Measurements from ENCODE around the gene AKIRIN2.
A peak's percentile ranks its signal among the peaks of the same experiment; 100 is the strongest.

The AKIRIN2 gene

DNA sequence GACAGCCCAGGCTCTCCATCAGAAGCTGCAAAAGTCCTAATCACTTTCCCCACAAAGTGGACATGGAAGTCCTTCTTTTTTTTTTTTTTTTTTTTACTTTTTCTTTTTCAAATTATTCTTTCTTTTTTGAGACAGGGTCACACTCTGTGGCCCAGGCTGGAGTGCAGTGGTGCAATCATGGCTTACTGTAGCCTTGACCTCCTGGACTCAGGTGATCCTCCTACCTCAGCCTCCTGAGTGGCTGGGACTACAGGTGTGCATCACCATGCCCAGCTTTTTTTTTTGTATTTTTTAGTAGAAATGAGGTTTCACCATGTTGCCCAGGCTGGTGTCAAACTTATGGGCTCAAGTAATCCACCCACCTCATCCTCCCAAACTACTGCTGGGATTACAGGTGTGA, 29.0 kb upstream of the AKIRIN2 start:
- H3K27me3 ChIP-seq: no peaks in the 10 kb centered on the region
- H3K4me3 ChIP-seq (ENCODE audit: low read depth in 1 of 2, low read length in 1 of 2): peak overlapping the region; percentile 53 to 57
- peaks cover 60 to 67% of the 10 kb centered on the region in 2 experiments for H3K4me1 ChIP-seq (ENCODE audit: control insufficient read depth in 1 of 2, insufficient read depth in 1 of 2, low read depth in 1 of 2, low read length in 1 of 2)
- no peaks in the 10 kb centered on the region for H3K36me3 ChIP-seq
- H3K9me3 ChIP-seq: no peaks in the 10 kb centered on the region
- H3K27ac ChIP-seq: peak overlapping the region; percentile 95
- TF ChIP-seq, protein P1, sequence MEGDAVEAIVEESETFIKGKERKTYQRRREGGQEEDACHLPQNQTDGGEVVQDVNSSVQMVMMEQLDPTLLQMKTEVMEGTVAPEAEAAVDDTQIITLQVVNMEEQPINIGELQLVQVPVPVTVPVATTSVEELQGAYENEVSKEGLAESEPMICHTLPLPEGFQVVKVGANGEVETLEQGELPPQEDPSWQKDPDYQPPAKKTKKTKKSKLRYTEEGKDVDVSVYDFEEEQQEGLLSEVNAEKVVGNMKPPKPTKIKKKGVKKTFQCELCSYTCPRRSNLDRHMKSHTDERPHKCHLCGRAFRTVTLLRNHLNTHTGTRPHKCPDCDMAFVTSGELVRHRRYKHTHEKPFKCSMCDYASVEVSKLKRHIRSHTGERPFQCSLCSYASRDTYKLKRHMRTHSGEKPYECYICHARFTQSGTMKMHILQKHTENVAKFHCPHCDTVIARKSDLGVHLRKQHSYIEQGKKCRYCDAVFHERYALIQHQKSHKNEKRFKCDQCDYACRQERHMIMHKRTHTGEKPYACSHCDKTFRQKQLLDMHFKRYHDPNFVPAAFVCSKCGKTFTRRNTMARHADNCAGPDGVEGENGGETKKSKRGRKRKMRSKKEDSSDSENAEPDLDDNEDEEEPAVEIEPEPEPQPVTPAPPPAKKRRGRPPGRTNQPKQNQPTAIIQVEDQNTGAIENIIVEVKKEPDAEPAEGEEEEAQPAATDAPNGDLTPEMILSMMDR (IDR thresholded peaks at IDR 0.05): no peak

DNA sequence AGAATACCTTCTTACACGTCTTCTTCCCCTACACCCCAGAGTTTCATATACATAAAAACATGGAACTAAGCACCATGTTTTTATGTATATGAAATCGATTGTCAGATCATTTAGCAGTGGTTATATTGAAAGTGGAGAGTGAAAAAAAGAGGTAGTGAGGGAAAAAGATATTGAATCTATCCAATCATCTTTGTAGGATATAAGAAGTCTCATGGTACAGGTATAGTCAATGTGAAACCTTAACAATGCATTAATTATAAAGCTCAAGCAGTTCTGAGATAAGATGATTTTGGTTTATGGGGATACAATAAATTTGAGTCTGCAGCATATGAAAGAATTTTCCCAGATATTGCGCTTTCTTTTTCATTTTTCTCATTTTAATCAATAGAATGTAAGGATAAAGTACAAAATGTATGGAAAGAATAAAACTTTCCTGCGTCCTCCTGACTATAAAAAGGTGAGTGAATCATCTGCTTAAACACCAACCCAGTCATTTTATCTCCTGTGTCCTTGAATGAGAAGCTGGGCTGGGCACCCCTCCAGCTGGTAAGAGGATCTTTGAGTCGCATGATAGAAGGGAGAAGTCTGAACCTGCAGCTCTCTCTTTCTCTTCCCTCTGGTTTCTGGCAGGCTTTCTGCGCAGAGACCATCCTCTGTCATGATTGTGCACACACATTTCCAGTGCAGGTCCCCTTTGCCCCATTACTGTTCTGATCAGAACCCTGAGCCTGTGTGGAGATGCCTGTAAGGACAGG, 28.1 kb upstream of the AKIRIN2 start:
- TF ChIP-seq, protein P1 (IDR thresholded peaks at IDR 0.05): no peak
- no peaks in the 10 kb centered on the region for H3K9me3 ChIP-seq
- peaks cover 66 to 76% of the 10 kb centered on the region in 2 experiments for H3K4me1 ChIP-seq (ENCODE audit: control insufficient read depth in 1 of 2, insufficient read depth in 1 of 2, low read depth in 1 of 2, low read length in 1 of 2)

DNA sequence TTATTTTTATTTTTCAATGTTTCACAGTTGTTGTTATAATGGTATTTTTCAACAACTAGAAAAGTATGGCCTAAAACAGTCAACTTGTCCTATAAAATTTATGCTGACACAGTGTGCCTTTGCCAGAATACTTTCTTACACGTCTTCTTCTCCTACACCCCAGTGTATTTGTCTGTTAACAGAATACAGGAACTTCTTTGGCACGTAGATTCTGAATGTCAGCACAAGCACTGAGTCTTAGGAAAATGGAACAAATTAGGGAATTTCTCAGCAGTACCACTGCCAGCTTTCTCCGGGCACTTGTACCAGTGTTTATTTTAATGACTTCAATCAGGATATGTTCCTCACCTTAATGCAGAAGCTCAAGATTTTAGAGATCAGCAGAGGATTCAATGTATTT, 26.7 kb upstream of the AKIRIN2 start:
- Histone ChIP-seq H3K27ac (peak overlapping the region; percentile 95), H3K27me3 (no peaks in the 10 kb centered on the region), H3K9me3 (no peaks in the 10 kb centered on the region), H3K4me3 (ENCODE audit: low read depth in 1 of 2, low read length in 1 of 2) (no peak overlapping the region), H3K4me1 (ENCODE audit: control insufficient read depth in 1 of 2, insufficient read depth in 1 of 2, low read depth in 1 of 2, low read length in 1 of 2) (peaks cover 65 to 78% of the 10 kb centered on the region in 2 experiments), H3K36me3 (no peaks in the 10 kb centered on the region)
- TF ChIP-seq, protein P1 (IDR thresholded peaks at IDR 0.05): no peak

More for the DNA sequence above, 28.1 kb upstream of the AKIRIN2 start:
- Histone ChIP-seq H3K4me3 (ENCODE audit: low read depth in 1 of 2, low read length in 1 of 2) (peak overlapping the region; percentile 53 to 57), H3K27me3 (no peaks in the 10 kb centered on the region), H3K27ac (peak overlapping the region; percentile 95), H3K36me3 (no peaks in the 10 kb centered on the region)

DNA sequence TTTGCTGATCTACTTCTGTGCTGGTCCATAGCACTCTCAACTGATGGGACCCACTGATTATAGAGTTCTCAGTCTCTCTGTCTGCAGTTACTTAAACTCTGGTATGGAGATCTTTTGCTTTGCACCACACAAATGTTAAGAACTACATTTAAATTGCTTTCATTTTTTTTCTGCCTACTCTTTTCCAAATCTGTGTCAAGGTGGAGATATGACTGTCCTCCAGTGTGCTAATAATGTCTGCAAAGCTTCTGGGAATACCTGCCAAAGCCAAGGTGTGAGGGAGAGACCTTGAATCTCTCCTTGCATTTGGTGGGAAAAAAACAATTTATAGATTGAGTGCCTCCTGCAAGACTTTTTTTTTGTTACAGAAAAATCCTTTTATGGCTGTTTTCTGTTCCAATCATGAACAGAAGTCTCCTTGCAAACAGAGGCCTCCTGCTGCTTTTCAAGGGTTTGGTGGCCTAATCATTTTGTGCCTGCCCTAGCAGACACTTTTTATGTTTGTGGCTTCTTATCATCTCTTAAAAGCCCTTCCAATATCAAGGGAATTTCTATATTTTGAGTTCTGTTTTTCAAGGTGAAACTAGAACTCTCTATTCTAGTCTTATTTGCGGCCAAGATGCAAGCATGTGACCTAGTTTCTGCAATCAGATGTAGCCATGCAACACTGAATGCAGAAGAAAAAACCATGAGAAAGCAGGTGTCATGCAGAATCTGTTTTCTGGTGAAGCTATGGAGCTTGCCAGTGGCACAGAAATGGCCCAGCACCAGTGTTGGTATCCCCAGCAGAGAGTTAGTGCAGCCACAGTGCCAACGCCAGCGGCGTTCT, 23.2 kb upstream of the AKIRIN2 start:
- Histone ChIP-seq H3K36me3 (no peaks in the 10 kb centered on the region), H3K9me3 (no peaks in the 10 kb centered on the region), H3K4me1 (ENCODE audit: control insufficient read depth in 1 of 2, insufficient read depth in 1 of 2, low read depth in 1 of 2, low read length in 1 of 2) (peaks cover 44 to 58% of the 10 kb centered on the region in 2 experiments), H3K4me3 (ENCODE audit: low read depth in 1 of 2, low read length in 1 of 2) (no peak overlapping the region), H3K27me3 (no peaks in the 10 kb centered on the region), H3K27ac (peak overlapping the region; percentile 58)
- TF ChIP-seq, protein P1 (IDR thresholded peaks at IDR 0.05): no peak

DNA sequence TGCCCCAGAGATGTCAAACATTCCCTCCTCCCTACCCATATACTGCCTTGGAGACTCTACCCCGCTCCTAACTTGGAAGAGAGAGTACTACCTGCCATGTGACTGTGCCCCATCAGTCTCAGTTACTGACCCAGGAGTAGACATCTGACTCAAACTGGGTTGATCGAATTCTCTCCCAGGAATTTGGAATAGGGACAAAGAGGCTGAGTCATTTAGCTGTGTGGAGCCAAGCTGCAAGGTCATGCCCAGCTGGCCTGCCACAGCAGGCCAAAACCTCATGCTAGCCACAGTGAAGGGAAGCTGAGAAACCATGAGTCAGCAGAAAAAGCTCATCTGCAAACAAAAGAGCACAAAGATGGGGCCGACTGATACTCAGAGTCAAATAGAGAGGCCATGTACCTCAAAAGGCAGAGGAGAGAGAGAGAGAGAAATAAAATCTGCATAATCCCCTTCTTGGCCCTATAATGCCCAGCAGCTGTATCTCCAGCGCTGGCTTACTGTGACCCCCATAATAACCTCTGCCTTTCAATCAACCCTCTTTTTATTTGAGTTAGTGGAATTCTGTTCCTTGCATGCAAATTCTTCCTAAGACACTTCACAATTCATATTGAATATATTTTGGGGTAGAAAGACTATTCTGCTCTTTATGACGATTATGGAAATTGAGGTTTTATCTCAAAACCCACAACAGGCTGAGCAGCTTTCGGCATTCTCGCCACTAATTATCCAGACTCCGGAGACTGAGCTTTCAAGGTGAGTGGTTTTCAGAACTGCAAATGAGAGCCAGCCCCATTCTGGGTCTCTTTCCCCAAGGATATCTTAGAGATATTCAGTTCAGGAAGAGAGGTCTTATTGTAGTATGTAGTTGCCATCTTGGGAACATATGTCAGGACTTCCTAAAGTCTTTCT, 21.4 kb upstream of the AKIRIN2 start:
- TF ChIP-seq, protein P1 (IDR thresholded peaks at IDR 0.05): no peak

More for the DNA sequence above, 21.4 kb upstream of the AKIRIN2 start:
- Histone ChIP-seq H3K27ac (peak overlapping the region; percentile 66), H3K9me3 (no peaks in the 10 kb centered on the region), H3K27me3 (no peaks in the 10 kb centered on the region), H3K36me3 (no peaks in the 10 kb centered on the region), H3K4me3 (ENCODE audit: low read depth in 1 of 2, low read length in 1 of 2) (no peak overlapping the region), H3K4me1 (ENCODE audit: control insufficient read depth in 1 of 2, insufficient read depth in 1 of 2, low read depth in 1 of 2, low read length in 1 of 2) (peaks cover 44 to 57% of the 10 kb centered on the region in 2 experiments)

All from neutrophil (primary cell).